IMR-90 (cell line): Measurements from ENCODE around the gene MRPL41. TPM values are rescaled to one million over a fixed set of nuclear protein-coding genes. Genes with fewer than 3 reads are reported as not detected.

Experiments
- ATAC-seq: fragments of 200-7000 bp; cut with Tn5 transposase; 2 replicates; pipeline ENCODE4 v1.9.1; 2020; ENCODE audit warnings: low read depth, mild to moderate bottlenecking, moderate library complexity
- BruUV-seq: library from RNA; stranded (reverse); fragments of 400-500 nt; replicated peaks from 2 replicates; lab custom pipeline; 2021; lab: Mats Ljungman, UMichigan
- CTCF ChIA-PET: fragments of 300-600 bp; formaldehyde crosslinking; extraction: SDS; loops from one replicate; lab custom pipeline; 2021; ENCODE audit warnings: antibody characterized with exemption; lab: Yijun Ruan, JAX
- POLR2A ChIA-PET: fragments of 300-600 bp; sonication (Branson Sonifier 250); formaldehyde crosslinking; loops from one replicate; lab custom pipeline; 2022; ENCODE audit warnings: antibody characterized with exemption; ENCODE audit not compliant: unreplicated experiment; lab: Charles Lee
- DNase-seq: peaks from one replicate; pipeline ENCODE4 v3.0.0; 2013
- H2AFZ ChIP-seq: replicated peaks from 2 replicates; pipeline ENCODE3; 2013; ENCODE audit warnings: low read length, mild to moderate bottlenecking; ENCODE audit not compliant: poor library complexity
- H2AK5ac ChIP-seq: 2 replicates; pipeline ENCODE4 v1.6.1; 2013; ENCODE audit warnings: low read depth, low read length, inconsistent platforms
- H2AK9ac ChIP-seq: replicated peaks from 2 replicates; pipeline ENCODE3; 2013; ENCODE audit warnings: mild to moderate bottlenecking, low read depth, low read length, moderate library complexity; ENCODE audit not compliant: poor library complexity
- H2BK120ac ChIP-seq: 2 replicates; pipeline ENCODE4 v1.6.1; 2013; ENCODE audit warnings: low read depth, low read length, inconsistent platforms
- H2BK15ac ChIP-seq: 3 replicates; pipeline ENCODE4 v1.6.1; 2013; ENCODE audit warnings: low read depth, low read length, inconsistent platforms
- H2BK20ac ChIP-seq: 2 replicates; pipeline ENCODE4 v1.6.1; 2013; ENCODE audit warnings: low read depth, mild to moderate bottlenecking, inconsistent platforms, low read length, moderate library complexity
- H2BK5ac ChIP-seq: 2 replicates; pipeline ENCODE4 v1.6.1; 2013; ENCODE audit warnings: mild to moderate bottlenecking, low read depth, low read length, inconsistent platforms; ENCODE audit not compliant: poor library complexity, severe bottlenecking
- H3K14ac ChIP-seq: replicated peaks from 2 replicates; pipeline ENCODE4 v1.6.1; 2013; ENCODE audit warnings: low read depth, low read length, inconsistent platforms
- H3K18ac ChIP-seq: 2 replicates; pipeline ENCODE4 v1.6.1; 2013; ENCODE audit warnings: low read depth, low read length, control low read depth
- H3K23ac ChIP-seq: 2 replicates; pipeline ENCODE4 v1.6.1; 2013; ENCODE audit warnings: low read depth, low read length, inconsistent platforms
- H3K27ac ChIP-seq: 2 replicates; pipeline ENCODE4 v1.5.1; 2013; ENCODE audit warnings: mild to moderate bottlenecking, control low read depth, low read length; ENCODE audit not compliant: insufficient read depth
- H3K27me3 ChIP-seq: 2 replicates; pipeline ENCODE4 v1.6.1; 2013; ENCODE audit warnings: low read length; ENCODE audit not compliant: control insufficient read depth, insufficient read depth
- H3K36me3 ChIP-seq: 2 replicates; pipeline ENCODE4 v1.6.1; 2013; ENCODE audit warnings: low read length, mixed read lengths; ENCODE audit not compliant: control insufficient read depth, insufficient read depth
- H3K4ac ChIP-seq: 2 replicates; pipeline ENCODE4 v1.6.1; 2013; ENCODE audit warnings: low read depth, low read length, inconsistent platforms
- H3K4me1 ChIP-seq: 2 replicates; pipeline ENCODE4 v1.6.1; 2013; ENCODE audit warnings: low read length, mixed read lengths; ENCODE audit not compliant: control insufficient read depth, insufficient read depth
- H3K4me2 ChIP-seq: 2 replicates; pipeline ENCODE4 v1.6.1; 2013; ENCODE audit warnings: low read depth, mild to moderate bottlenecking, control low read depth, low read length, moderate library complexity
- H3K4me3 ChIP-seq: 2 replicates; pipeline ENCODE4 v1.5.1; 2013; ENCODE audit warnings: low read depth, mild to moderate bottlenecking, control low read depth, low read length, moderate library complexity; ENCODE audit not compliant: insufficient read depth
- H3K56ac ChIP-seq: 2 replicates; pipeline ENCODE4 v1.6.1; 2013; ENCODE audit warnings: low read length, inconsistent platforms; ENCODE audit not compliant: insufficient read depth; ENCODE audit errors: extremely low read depth
- H3K79me1 ChIP-seq, 2 experiments: 2 replicates each; pipeline ENCODE4 v1.6.1; 2013; ENCODE audit warnings: low read length in 2 of 2, inconsistent platforms in 1 of 2, low read depth in 1 of 2
- H3K9ac ChIP-seq: 2 replicates; pipeline ENCODE4 v1.6.1; 2013; ENCODE audit warnings: low read depth, low read length, control low read depth
- H3K9me1 ChIP-seq: 2 replicates; pipeline ENCODE4 v1.6.1; 2013; ENCODE audit warnings: low read length, inconsistent platforms; ENCODE audit not compliant: insufficient read depth
- H3K9me3 ChIP-seq: 2 replicates; pipeline ENCODE4 v1.6.1; 2013; ENCODE audit warnings: low read length; ENCODE audit not compliant: control insufficient read depth, insufficient read depth
- H4K20me1 ChIP-seq: 2 replicates; pipeline ENCODE4 v1.6.1; 2013; ENCODE audit warnings: low read length, inconsistent platforms; ENCODE audit not compliant: insufficient read depth
- H4K5ac ChIP-seq: 2 replicates; pipeline ENCODE4 v1.6.1; 2013; ENCODE audit warnings: mild to moderate bottlenecking, low read depth, low read length, control low read depth
- H4K8ac ChIP-seq, 2 experiments: 2 replicates each; pipeline ENCODE4 v1.6.1; 2013; ENCODE audit warnings: low read depth in 2 of 2, low read length in 2 of 2, control low read depth in 1 of 2, inconsistent platforms in 1 of 2
- H4K91ac ChIP-seq: 2 replicates; pipeline ENCODE4 v1.6.1; 2013; ENCODE audit warnings: low read depth, low read length, inconsistent platforms; ENCODE audit not compliant: insufficient read depth
- BHLHE40 ChIP-seq: fragments of 150-350 bp; IDR thresholded peaks from 2 replicates; pipeline ENCODE4 v1.6.1; 2016; ENCODE audit warnings: mild to moderate bottlenecking, low read depth, low read length
- CHD1 ChIP-seq: IDR thresholded peaks from 2 replicates; pipeline ENCODE4 v1.6.1; 2012; ENCODE audit warnings: low read depth, low read length, improper control_type of control experiment
- CTCF ChIP-seq: conservative IDR thresholded peaks from 2 replicates; pipeline ENCODE4 v1.5.1; 2012; ENCODE audit warnings: mild to moderate bottlenecking, low read depth, low read length, improper control_type of control experiment
- ELK1 ChIP-seq: fragments of 150-350 bp; IDR thresholded peaks from 2 replicates; pipeline ENCODE4 v1.6.1; 2016; ENCODE audit warnings: low read depth, mild to moderate bottlenecking, low read length, moderate library complexity, borderline replicate concordance
- FOS ChIP-seq: fragments of 150-350 bp; IDR thresholded peaks from 2 replicates; pipeline ENCODE4 v1.6.1; 2016; ENCODE audit warnings: low read depth, low read length
- MAFK ChIP-seq: IDR thresholded peaks from 2 replicates; pipeline ENCODE4 v1.6.1; 2012; ENCODE audit warnings: low read depth, low read length, improper control_type of control experiment
- MAZ ChIP-seq: IDR thresholded peaks from 2 replicates; pipeline ENCODE4 v1.6.1; 2012; ENCODE audit warnings: low read depth, mild to moderate bottlenecking, low read length, improper control_type of control experiment, moderate library complexity, borderline replicate concordance
- MXI1 ChIP-seq: IDR thresholded peaks from 2 replicates; pipeline ENCODE4 v1.6.1; 2012; ENCODE audit warnings: low read depth, mild to moderate bottlenecking, low read length, moderate library complexity, borderline replicate concordance
- NFE2L2 ChIP-seq: fragments of 150-350 bp; IDR thresholded peaks from 2 replicates; pipeline ENCODE4 v1.6.1; 2016; ENCODE audit warnings: low read depth, mild to moderate bottlenecking, low read length
- POLR2A ChIP-seq: IDR thresholded peaks from 2 replicates; pipeline ENCODE4 v1.6.1; 2012; ENCODE audit warnings: mild to moderate bottlenecking, low read depth, low read length
- RAD21 ChIP-seq: IDR thresholded peaks from 2 replicates; pipeline ENCODE4 v1.6.1; 2012; ENCODE audit warnings: low read length, improper control_type of control experiment
- RCOR1 ChIP-seq: IDR thresholded peaks from 2 replicates; pipeline ENCODE4 v1.6.1; 2012; ENCODE audit warnings: mild to moderate bottlenecking, low read length, improper control_type of control experiment; ENCODE audit not compliant: insufficient replicate concordance
- RFX5 ChIP-seq: IDR thresholded peaks from 2 replicates; pipeline ENCODE4 v1.8.0; 2012; ENCODE audit warnings: low read depth, mild to moderate bottlenecking, low read length, moderate library complexity
- SMC3 ChIP-seq: fragments of 150-350 bp; IDR thresholded peaks from 2 replicates; pipeline ENCODE4 v1.6.1; 2016; ENCODE audit warnings: low read depth, mild to moderate bottlenecking, antibody characterized with exemption, low read length, moderate library complexity
- USF2 ChIP-seq: fragments of 150-350 bp; IDR thresholded peaks from 2 replicates; pipeline ENCODE4 v1.6.1; 2017; ENCODE audit warnings: mild to moderate bottlenecking, antibody characterized with exemption, low read length, low read depth
- dilution Hi-C: fragments of 300-500 bp; cut with HindIII; formaldehyde crosslinking; loops from one replicate; pipeline ENCODE4 v1.14.3; 2018; ENCODE audit warnings: low sequenced_read_pairs; ENCODE audit not compliant: unreplicated experiment
- in situ Hi-C: fragments of 300-500 bp; cut with MboI; formaldehyde crosslinking; loops from 3 replicates; pipeline ENCODE4 v1.14.3; 2019; ENCODE audit warnings: low sequenced_read_pairs, inconsistent platforms, mixed read lengths
- intact Hi-C: fragments of 100-400 bp; cut with micrococcal nuclease; formaldehyde crosslinking; loops from 2 replicates; pipeline ENCODE4 v1.10.0; 2022
- polyA plus RNA-seq, 3 experiments: library from polyadenylated mRNA; depleted of rRNA; stranded (reverse); fragments of >200 nt; gene quantifications; 2 replicates each; pipeline ENCODE4 v1.2.3, GENCODE V29; 2012; ENCODE audit warnings: low replicate concordance in 1 of 3
- total RNA-seq: library from RNA; depleted of rRNA; stranded (reverse); fragments of >200 nt; gene quantifications from 2 replicates; pipeline ENCODE4 v1.2.3, GENCODE V29; 2012

The MRPL41 gene
- total and polyA plus RNA-seq, 2 of the 4 experiments (the other 2 are of a cell fraction), result 15.6 to 38.9 TPM

DNA sequence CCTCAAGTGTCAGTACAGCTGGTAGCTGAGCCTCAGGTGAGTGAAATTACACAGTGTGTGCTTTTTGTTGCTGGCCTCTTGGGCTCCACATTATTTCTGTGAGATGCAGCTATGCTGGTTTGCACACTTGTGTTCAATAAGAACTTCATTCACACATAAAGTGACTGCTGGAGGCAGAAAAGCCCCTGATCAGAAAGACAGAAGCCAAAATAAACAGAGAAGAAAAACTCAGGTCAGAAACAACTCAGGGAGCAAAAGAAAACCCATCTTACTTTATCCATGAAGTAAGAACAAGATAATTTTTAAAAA, 16.6 kb upstream of the MRPL41 start:
- H4K5ac ChIP-seq, result no peak overlapping the region
- H3K23ac ChIP-seq, result no peak overlapping the region
- no peak overlapping the region for H3K9ac ChIP-seq
- H3K27me3 ChIP-seq, result peaks cover 1% of the 10 kb centered on the region; the same call in 1 of the 2 replicates
- peak overlapping the region; percentile 82 for H2AFZ ChIP-seq
- H3K9me3 ChIP-seq, result no peaks in the 10 kb centered on the region
- H2BK120ac ChIP-seq, result no peak overlapping the region
- no peak overlapping the region for H2AK9ac ChIP-seq
- CTCF ChIA-PET, result interaction anchor here (0.6 to 1.6 kb wide), 8 partner anchors 11 to 232 kb away, joined by 3 to 7 read pairs (median 5); partner anchors contain the start of genes ENTPD8, EXD3, MRPL41 and NRARP
- no peak overlapping the region for H3K4me2 ChIP-seq
- H3K4ac ChIP-seq, result no peak overlapping the region
- H2BK5ac ChIP-seq, result no peak overlapping the region
- in situ Hi-C loops, result no loop called here
- no peak overlapping the region for H3K4me3 ChIP-seq
- H3K79me1 ChIP-seq, result no peaks in the 10 kb centered on the region
- no peak overlapping the region for H3K18ac ChIP-seq
- H3K36me3 ChIP-seq, result no peaks in the 10 kb centered on the region
- no peak overlapping the region for H4K91ac ChIP-seq
- no peaks in the 10 kb centered on the region; the same call in 1 of the 2 replicates for H3K9me1 ChIP-seq
- ATAC-seq, result no peak
- TF ChIP-seq RAD21, result no peak
- TF ChIP-seq BHLHE40, result no peak
- no peak for TF ChIP-seq RFX5
- no peak for TF ChIP-seq CHD1
- no peak for TF ChIP-seq RCOR1
- no peak for TF ChIP-seq FOS
- no peak for TF ChIP-seq SMC3
- TF ChIP-seq MXI1, result no peak
- no peak for TF ChIP-seq CTCF
- no peak for TF ChIP-seq USF2
- no peak for TF ChIP-seq MAZ
- no peak for TF ChIP-seq NFE2L2
- no peak for TF ChIP-seq POLR2A
- no peak for TF ChIP-seq MAFK
- no peak for TF ChIP-seq ELK1
- H3K56ac ChIP-seq, result no peak overlapping the region
- H2BK15ac ChIP-seq, result no peak overlapping the region
- H2AK5ac ChIP-seq, result no peak overlapping the region
- no TSS peak for BruUV-seq
- peaks cover 8% of the 10 kb centered on the region for H3K4me1 ChIP-seq
- H4K20me1 ChIP-seq, result peaks cover 7% of the 10 kb centered on the region; the same call in 1 of the 2 replicates
- intact Hi-C loops, result no loop called here
- dilution Hi-C loops, result no loop called here
- no peak for DNase-seq
- H3K14ac ChIP-seq, result no peak overlapping the region
- POLR2A ChIA-PET, result no interaction called here
- H4K8ac ChIP-seq, result no peak overlapping the region; a peak in 1 of 4 replicates
- no peak overlapping the region for H2BK20ac ChIP-seq
- no peak overlapping the region for H3K27ac ChIP-seq
